K562 (cell line): Measurements from ENCODE around the gene IL10RB. TPM values are rescaled to one million over a fixed set of nuclear protein-coding genes. Genes with fewer than 3 reads are reported as not detected.

Experiments used
- BACH1 ChIP-seq: fragments of 200-800 bp; sonication (Bioruptor generic); IDR thresholded peaks from 2 replicates; pipeline ENCODE4 v1.6.1; 2016; ENCODE audit warnings: missing genetic modification characterization, missing compliant biosample characterization
- ERF ChIP-seq: fragments of 450-650 bp; formaldehyde crosslinking; IDR thresholded peaks from 2 replicates; pipeline ENCODE4 v1.4.0; 2020; ENCODE audit warnings: mild to moderate bottlenecking, mixed read lengths
- JUN ChIP-seq, 2 experiments: sonication (generic) in 1 of 2; formaldehyde crosslinking in 1 of 2; IDR thresholded peaks; 2 replicates each; pipeline versions ENCODE4 v1.6.1 to v1.8.0; 2012 to 2022; ENCODE audit warnings: borderline replicate concordance in 2 of 2, mild to moderate bottlenecking in 2 of 2, improper control_type of control experiment in 1 of 2, low read depth in 1 of 2, low read length in 1 of 2, missing genetic modification reagents in 1 of 2
- MEIS2 ChIP-seq: fragments of 450-650 bp; IDR thresholded peaks from 2 replicates; pipeline ENCODE4 v1.6.1; 2014; ENCODE audit warnings: mild to moderate bottlenecking; ENCODE audit not compliant: partially characterized antibody
- MYNN ChIP-seq, 2 experiments: sonication (generic); formaldehyde crosslinking in 1 of 2; IDR thresholded peaks; 2 replicates each; pipeline versions ENCODE4 v1.5.0 to v1.6.1; 2016 to 2020; ENCODE audit warnings: antibody characterized with exemption in 1 of 2, missing genetic modification reagents in 1 of 2
- NFRKB ChIP-seq: fragments of 450-650 bp; IDR thresholded peaks from 2 replicates; pipeline ENCODE4 v1.6.1; 2016; ENCODE audit warnings: low read depth
- RHOXF2B ChIP-seq: fragments of 250-450 bp; sonication (Bioruptor Pico); conservative IDR thresholded peaks from 2 replicates; pipeline ENCODE4 v1.5.1; 2021
- TAF9B ChIP-seq: fragments of 450-650 bp; IDR thresholded peaks from 2 replicates; pipeline ENCODE4 v1.6.1; 2018; ENCODE audit warnings: mild to moderate bottlenecking; ENCODE audit not compliant: partially characterized antibody
- TRIM28 ChIP-seq: fragments of 450-650 bp; IDR thresholded peaks from 2 replicates; pipeline ENCODE4 v1.6.1; 2017
- ZEB2 ChIP-seq: fragments of 450-650 bp; IDR thresholded peaks from 2 replicates; pipeline ENCODE4 v1.6.1; 2016
- ZNF324 ChIP-seq: fragments of 250-450 bp; sonication (Bioruptor Pico); IDR thresholded peaks from 2 replicates; pipeline ENCODE4 v1.4.0; 2020; ENCODE audit warnings: mild to moderate bottlenecking
- ZNF79 ChIP-seq: fragments of 250-450 bp; sonication (Bioruptor Pico); IDR thresholded peaks from 2 replicates; pipeline ENCODE4 v1.4.0; 2020; ENCODE audit warnings: low read depth, mild to moderate bottlenecking, moderate library complexity
- polyA plus RNA-seq, 8 experiments: library from polyadenylated mRNA; depleted of rRNA in 4 of 8; stranded (reverse) in 5 of 8; unstranded in 3 of 8; fragments of >200 nt; fragmentation: Nextera tagmentation in 2 of 8; fragmentation: Illumina TruSeq in 1 of 8; extraction: Ambion mirVana in 2 of 8; extraction: Trizol in 1 of 8; gene quantifications; 2 replicates each; pipeline versions ENCODE4 v1.2.1 to v1.2.3, GENCODE V29; 2011 to 2014; ENCODE audit warnings: inconsistent platforms in 1 of 8, missing spikeins in 1 of 8
- total RNA-seq, 7 experiments: library from RNA; depleted of rRNA in 6 of 7; stranded (reverse); fragments of >200 nt in 6 of 7; fragmentation: Illumina TruSeq in 2 of 7; extraction: Trizol in 2 of 7; gene quantifications; 2 replicates each; pipeline versions ENCODE4 v1.2.1 to v1.2.3, GENCODE V29; 2011 to 2021; ENCODE audit warnings: low replicate concordance in 1 of 7
- TF ChIP-seq, protein P1 (sequence below), 2 experiments: fragments of 200-800 bp in 1 of 2; sonication (Bioruptor generic) in 1 of 2; sonication (generic) in 1 of 2; formaldehyde crosslinking in 1 of 2; IDR thresholded peaks in 1 of 2; conservative IDR thresholded peaks in 1 of 2; 2 replicates each; pipeline versions ENCODE4 v1.5.0 to v1.6.1; 2016 to 2020; ENCODE audit warnings: missing compliant biosample characterization in 1 of 2, missing genetic modification characterization in 1 of 2, missing genetic modification reagents in 1 of 2
- TF ChIP-seq, protein P2 (sequence below): fragments of 250-450 bp; sonication (Bioruptor Pico); IDR thresholded peaks from 2 replicates; pipeline ENCODE4 v1.9.0; 2021; ENCODE audit warnings: mild to moderate bottlenecking, inconsistent platforms
- TF ChIP-seq, protein P3 (sequence below): sonication (generic); formaldehyde crosslinking; IDR thresholded peaks from 2 replicates; pipeline ENCODE4 v1.8.0; 2022; ENCODE audit warnings: mild to moderate bottlenecking, missing genetic modification reagents

The IL10RB gene
- total and polyA plus RNA-seq, 9 of the 15 experiments (the other 6 are each of a cell fraction or from before 2014, with no cell fraction given): 10.9 to 33.8 (median 23.0) TPM

DNA sequence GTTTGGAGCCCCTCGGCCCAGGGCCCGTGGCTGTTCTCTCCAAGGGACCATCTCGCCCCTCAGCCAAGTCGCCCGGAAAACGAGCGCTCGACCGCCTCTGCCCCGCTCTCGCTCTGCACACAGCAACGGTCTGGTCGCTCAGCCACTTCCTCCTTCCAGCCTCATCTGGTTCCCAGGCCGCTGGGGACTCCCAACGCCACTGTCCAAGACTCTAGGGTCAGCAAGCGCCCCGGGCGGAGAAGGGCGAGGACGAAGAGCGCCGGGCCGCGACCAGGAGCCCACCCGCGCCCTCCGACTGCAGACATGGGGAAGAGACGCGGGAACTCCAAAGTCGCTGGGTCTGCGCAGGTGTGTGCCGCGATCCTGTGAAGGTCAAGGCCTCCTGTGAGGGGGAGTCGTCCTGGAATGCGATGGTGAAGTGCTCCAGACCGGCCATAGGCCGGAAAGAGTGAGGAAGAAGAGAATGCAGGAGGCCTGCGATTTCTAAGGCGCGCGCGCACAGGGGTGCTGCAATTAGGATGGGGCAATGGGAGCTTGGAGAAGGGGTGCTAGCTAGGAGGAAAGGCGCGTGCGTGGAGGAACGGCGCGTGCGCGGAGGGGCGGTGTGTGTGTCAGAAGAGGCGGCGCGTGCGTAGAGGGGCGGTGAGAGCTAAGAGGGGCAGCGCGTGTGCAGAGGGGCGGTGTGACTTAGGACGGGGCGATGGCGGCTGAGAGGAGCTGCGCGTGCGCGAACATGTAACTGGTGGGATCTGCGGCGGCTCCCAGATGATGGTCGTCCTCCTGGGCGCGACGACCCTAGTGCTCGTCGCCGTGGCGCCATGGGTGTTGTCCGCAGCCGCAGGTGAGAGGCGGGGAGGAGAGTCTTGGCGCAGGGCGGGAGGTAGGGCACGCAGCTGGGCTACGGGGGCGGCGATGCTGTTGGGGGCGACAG, 58.4 kb downstream of the IL10RB start, which contains the start of gene IFNAR1 (continued):
- TF ChIP-seq, protein P1, sequence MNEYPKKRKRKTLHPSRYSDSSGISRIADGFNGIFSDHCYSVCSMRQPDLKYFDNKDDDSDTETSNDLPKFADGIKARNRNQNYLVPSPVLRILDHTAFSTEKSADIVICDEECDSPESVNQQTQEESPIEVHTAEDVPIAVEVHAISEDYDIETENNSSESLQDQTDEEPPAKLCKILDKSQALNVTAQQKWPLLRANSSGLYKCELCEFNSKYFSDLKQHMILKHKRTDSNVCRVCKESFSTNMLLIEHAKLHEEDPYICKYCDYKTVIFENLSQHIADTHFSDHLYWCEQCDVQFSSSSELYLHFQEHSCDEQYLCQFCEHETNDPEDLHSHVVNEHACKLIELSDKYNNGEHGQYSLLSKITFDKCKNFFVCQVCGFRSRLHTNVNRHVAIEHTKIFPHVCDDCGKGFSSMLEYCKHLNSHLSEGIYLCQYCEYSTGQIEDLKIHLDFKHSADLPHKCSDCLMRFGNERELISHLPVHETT (CRISPR knock-in tag; conservative IDR thresholded peaks at IDR 0.05 in 1 of 2, IDR thresholded peaks at IDR 0.05 in 1 of 2): peak in 1 of 2 experiments; percentile 53; a peak in 2 of 4 replicates
- TF ChIP-seq JUN (IDR thresholded peaks at IDR 0.05; ENCODE audit: borderline replicate concordance, low read depth, low read length): no peak; the same call in 1 of the 2 replicates
- TF ChIP-seq JUN (CRISPR knock-in tag; IDR thresholded peaks at IDR 0.05; ENCODE audit: borderline replicate concordance): peak; percentile 75; the same call in 1 of the 2 replicates
- TF ChIP-seq MEIS2: peak; percentile 99
- TF ChIP-seq ZEB2: peak; percentile 84
- peak; percentile 31; the same call in 1 of the 2 replicates for TF ChIP-seq MYNN (IDR thresholded peaks at IDR 0.05)
- TF ChIP-seq MYNN (CRISPR knock-in tag; IDR thresholded peaks at IDR 0.05): no peak
- TF ChIP-seq, protein P2, sequence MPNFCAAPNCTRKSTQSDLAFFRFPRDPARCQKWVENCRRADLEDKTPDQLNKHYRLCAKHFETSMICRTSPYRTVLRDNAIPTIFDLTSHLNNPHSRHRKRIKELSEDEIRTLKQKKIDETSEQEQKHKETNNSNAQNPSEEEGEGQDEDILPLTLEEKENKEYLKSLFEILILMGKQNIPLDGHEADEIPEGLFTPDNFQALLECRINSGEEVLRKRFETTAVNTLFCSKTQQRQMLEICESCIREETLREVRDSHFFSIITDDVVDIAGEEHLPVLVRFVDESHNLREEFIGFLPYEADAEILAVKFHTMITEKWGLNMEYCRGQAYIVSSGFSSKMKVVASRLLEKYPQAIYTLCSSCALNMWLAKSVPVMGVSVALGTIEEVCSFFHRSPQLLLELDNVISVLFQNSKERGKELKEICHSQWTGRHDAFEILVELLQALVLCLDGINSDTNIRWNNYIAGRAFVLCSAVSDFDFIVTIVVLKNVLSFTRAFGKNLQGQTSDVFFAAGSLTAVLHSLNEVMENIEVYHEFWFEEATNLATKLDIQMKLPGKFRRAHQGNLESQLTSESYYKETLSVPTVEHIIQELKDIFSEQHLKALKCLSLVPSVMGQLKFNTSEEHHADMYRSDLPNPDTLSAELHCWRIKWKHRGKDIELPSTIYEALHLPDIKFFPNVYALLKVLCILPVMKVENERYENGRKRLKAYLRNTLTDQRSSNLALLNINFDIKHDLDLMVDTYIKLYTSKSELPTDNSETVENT: peak; percentile 63
- TF ChIP-seq TAF9B: peak; percentile 76
- peak; percentile 37; the same call in 1 of the 2 replicates for TF ChIP-seq ZNF79 (CRISPR knock-in tag)
- peak; percentile 54; the same call in 1 of the 2 replicates for TF ChIP-seq RHOXF2B
- TF ChIP-seq, protein P3, sequence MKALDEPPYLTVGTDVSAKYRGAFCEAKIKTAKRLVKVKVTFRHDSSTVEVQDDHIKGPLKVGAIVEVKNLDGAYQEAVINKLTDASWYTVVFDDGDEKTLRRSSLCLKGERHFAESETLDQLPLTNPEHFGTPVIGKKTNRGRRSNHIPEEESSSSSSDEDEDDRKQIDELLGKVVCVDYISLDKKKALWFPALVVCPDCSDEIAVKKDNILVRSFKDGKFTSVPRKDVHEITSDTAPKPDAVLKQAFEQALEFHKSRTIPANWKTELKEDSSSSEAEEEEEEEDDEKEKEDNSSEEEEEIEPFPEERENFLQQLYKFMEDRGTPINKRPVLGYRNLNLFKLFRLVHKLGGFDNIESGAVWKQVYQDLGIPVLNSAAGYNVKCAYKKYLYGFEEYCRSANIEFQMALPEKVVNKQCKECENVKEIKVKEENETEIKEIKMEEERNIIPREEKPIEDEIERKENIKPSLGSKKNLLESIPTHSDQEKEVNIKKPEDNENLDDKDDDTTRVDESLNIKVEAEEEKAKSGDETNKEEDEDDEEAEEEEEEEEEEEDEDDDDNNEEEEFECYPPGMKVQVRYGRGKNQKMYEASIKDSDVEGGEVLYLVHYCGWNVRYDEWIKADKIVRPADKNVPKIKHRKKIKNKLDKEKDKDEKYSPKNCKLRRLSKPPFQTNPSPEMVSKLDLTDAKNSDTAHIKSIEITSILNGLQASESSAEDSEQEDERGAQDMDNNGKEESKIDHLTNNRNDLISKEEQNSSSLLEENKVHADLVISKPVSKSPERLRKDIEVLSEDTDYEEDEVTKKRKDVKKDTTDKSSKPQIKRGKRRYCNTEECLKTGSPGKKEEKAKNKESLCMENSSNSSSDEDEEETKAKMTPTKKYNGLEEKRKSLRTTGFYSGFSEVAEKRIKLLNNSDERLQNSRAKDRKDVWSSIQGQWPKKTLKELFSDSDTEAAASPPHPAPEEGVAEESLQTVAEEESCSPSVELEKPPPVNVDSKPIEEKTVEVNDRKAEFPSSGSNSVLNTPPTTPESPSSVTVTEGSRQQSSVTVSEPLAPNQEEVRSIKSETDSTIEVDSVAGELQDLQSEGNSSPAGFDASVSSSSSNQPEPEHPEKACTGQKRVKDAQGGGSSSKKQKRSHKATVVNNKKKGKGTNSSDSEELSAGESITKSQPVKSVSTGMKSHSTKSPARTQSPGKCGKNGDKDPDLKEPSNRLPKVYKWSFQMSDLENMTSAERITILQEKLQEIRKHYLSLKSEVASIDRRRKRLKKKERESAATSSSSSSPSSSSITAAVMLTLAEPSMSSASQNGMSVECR (CRISPR knock-in tag): peak; percentile 76
- TF ChIP-seq BACH1 (tag): no peak
- TF ChIP-seq NFRKB: peak; percentile 80; the same call in 1 of the 2 replicates
- TF ChIP-seq TRIM28: 0 out of 2 replicates have a peak, but pooled peaks have one; percentile 50
- TF ChIP-seq ZNF324: 0 out of 2 replicates have a peak, but pooled peaks have one; percentile 5
- 0 out of 2 replicates have a peak, but pooled peaks have one; percentile 79 for TF ChIP-seq ERF (CRISPR knock-in tag)
